ENCODE data around the gene CD46. TPM values are rescaled to one million over a fixed set of nuclear protein-coding genes. Genes with fewer than 3 reads are reported as not detected.

CD46 gene
- total RNA-seq, 1 experiment from 2014 or later, result 114 TPM

- DNase-seq (ENCODE audit: low read depth), result no peak
Observed at GRCh38 chr1:207827488-207827830, 75.6 kb downstream of the CD46 start.

- DNase-seq (ENCODE audit: low read depth), result no peak
Observed at GRCh38 chr1:207828046-207828445, 76.2 kb downstream of the CD46 start.

- DNase-seq (ENCODE audit: low read depth), result peak; percentile 80
Observed at GRCh38 chr1:207828485-207829158, 76.8 kb downstream of the CD46 start.

DNA sequence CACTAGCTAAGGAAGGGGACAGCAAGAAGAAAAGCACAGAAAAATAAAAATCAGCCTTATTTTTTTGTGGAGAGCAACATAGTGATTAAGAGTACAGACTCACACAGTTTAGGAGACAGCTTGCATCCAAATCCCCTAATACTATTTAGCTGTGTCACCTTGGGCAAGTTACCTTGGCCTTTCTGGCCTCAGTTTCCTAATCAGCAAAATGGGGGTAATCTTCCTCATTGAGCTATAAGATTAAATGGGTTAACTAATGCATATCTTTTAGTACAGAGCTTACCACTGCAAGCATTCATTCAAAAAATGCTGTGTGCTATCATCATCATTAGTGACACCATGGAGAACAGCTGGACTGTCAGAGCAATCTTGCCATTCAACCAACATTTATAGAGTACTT, 77.7 kb downstream of the CD46 start:
- DNase-seq (ENCODE audit: low read depth), result no peak

- DNase-seq (ENCODE audit: low read depth), result no peak
Observed at GRCh38 chr1:207830788-207831187, 78.9 kb downstream of the CD46 start.

DNA sequence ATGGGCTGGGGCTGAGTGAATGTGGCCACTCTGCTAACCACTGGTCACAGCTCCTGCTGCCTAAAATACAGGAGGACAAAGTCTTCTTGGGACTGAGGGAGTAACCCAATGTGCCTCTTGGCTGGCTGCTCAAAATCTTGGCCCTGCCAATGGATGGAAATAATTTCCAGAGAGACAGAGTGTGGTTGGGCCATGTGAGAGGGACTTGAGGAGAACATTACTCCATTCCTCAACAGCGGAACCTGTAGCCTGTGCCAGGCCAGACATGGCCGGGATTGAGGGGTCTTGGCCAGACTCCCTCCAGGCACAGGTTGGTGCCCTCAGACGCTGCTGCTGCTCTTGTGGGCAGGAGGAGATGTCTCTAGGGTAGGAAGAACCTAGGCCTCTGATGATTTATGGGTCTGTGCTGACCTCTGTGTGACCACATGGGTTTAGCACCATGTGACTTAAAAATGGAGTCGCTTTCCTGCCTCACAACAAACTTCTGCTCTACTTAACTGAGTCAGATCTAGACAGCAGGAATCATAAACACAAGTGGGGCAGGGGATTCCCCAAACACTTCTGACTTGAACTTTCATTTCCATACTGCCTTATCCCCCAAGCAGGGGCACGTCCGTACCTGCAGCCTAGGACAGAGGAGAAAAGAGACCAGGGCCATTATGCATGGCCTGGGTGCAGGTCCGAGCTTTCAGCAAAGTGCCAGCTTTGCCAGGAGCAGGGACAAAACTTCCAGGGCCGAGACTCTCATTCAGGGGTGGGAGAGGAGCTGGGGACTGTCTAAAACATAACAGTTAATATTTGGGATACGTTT, 79.9 kb downstream of the CD46 start:
- peak; percentile 41 for DNase-seq (ENCODE audit: low read depth)

- DNase-seq (ENCODE audit: low read depth), result no peak
Observed at GRCh38 chr1:207832796-207833195, 80.9 kb downstream of the CD46 start.

DNA sequence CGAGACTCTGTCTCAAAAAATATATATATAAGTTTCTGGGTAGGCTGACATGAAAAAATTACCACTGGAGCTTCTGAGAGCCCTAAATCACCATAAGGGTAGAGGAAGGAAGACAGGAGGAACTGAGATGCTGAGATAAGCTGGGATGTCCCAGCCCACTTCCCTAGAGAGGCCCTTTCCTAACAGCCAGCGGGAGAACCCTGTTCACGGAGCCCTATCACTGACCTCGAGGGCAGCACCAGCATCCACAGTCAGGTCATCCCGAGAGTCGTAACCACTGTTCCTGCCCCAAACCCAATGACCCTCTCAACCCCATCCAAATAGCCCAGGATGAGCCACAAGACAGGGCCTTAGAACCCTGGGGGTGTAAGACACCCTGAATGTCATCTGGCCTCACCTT, 81.5 kb downstream of the CD46 start:
- no peak for DNase-seq (ENCODE audit: low read depth)

- DNase-seq (ENCODE audit: low read depth), result no peak
Observed at GRCh38 chr1:207833956-207834660, 82.3 kb downstream of the CD46 start.

DNA sequence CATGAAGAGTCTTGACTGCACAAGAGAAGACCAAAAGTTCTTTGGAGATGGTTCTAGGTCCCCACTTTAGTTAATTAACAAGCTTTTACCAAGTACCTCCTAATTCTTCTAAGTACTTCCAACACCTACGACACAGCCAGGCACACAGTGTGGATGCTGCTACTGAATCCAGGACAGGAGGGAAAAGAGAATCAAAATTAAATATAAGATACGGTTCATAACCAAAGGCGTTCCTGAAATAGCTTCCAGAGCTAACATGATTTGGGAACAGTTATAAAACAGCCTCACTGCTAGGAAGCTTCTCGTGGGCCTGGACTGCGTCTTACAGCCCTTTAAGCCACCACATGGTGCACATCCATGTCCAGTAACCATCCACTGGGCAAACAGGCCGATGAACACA, 84.1 kb downstream of the CD46 start:
- DNase-seq (ENCODE audit: low read depth), result no peak

DNA sequence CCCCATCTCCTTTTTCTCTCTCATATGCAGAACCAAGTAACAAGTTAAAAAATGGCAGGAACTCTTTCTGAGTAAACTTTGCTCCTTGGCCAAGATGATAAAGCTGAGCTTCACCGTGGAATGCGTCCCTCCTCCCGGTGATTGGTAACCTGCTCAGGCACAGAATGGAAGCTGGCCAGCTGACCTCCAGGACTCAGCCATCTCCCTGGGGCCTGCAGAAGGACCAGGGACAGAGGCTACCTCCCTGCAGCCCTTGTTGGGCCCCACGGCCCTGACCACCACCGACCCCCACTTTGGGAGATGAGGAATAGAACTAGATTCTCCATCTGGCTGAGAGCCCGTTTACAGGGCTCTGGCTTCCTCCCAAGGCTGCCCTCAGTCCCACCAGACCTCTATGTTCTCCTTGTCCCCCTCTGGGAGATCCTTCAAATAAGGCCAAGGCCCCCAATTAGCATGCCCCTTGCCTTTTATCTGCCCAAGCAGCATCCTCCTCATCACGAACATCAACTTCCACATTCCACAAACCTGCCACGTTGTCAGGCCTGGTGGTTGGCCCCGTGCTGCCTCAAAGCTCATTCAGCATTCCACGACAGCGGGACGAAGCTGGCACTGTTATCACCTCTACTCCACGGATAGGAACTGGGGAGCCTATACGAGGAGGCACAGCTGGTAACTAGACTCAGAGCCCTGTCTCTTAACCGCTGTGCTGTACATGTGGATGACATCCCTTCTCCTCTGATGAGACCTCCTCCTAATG, 84.9 kb downstream of the CD46 start:
- no peak for DNase-seq (ENCODE audit: low read depth)

DNA sequence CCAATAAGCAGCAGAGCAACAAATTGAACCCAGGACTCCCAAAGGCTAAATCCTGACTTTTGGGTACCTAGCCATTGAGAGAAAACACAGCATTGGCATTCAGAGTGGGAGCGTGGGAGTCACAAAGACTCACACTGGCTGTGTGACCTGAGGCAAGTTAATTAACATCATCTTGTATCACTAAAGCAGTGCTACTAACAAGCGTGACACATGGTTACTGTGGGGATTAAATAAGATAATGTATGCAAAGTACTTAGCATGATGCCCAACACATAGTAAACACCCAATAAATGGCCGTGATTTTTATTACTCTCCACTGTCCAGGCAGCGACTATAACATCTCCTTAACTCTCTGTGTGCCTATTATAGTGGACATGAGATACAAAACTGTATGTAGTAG, 85.8 kb downstream of the CD46 start:
- DNase-seq (ENCODE audit: low read depth), result no peak

GRCh38 chr1:207838156-207839082, 86.6 kb downstream of the CD46 start:
- DNase-seq (ENCODE audit: low read depth), result peak; percentile 18

DNA sequence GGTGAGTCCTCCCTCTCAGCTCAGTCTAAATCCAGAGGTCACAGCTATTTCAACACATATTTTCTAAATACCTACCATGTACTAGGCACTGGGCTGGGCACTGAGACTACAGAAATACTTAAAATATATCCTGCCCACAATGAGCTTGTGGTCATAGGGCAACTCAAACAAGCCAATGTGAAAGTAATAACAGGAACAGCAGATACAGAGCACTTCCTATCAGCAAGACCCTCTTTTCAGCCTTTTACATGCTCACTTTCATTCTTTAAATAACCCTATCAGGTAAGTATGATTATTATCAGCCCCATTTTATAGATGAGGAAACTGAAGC, 87.2 kb downstream of the CD46 start:
- no peak for DNase-seq (ENCODE audit: low read depth)

- no peak for DNase-seq (ENCODE audit: low read depth)
Observed at GRCh38 chr1:207840380-207840779, 88.5 kb downstream of the CD46 start.

DNA sequence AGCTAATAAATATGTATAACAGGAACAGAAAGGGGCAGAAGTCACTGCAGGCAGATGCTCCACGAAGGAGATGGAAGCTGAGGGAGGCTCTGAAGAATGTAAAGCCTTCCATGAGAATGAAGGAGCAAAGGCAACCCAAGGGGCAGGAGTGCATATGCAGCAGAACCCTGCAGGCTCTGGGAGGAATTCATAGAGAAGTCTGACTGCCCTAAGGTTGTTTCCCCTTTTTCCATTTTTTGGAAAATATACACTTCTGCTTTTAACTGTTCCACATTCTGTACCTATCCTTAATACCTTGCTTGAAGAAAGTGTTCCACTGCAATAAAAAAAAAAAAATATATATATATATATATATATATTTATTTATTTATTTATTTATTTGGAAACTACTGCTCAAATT, 89.4 kb downstream of the CD46 start:
- no peak for DNase-seq (ENCODE audit: low read depth)

GRCh38 chr1:207841901-207842300, 90.0 kb downstream of the CD46 start:
- DNase-seq (ENCODE audit: low read depth), result no peak

DNA sequence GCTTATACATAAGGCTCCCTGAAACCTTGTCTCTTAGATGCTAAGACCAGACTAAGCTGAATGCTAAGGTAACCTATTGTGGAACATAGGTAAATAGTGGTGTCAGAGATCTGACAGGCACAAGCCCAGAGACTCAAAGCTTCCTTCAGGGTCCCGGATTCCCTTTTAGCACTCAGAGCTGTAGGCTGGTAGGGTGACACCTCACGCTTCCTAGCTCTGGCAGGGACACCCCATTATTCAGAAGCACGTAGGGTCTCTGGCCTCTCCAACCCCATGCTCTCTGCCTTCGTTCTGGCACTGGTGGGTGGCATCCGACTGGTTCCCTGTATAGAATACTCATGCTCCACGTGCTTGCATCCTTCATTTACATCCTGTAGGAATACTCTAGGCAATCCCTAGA, 90.7 kb downstream of the CD46 start:
- no peak for DNase-seq (ENCODE audit: low read depth)

GRCh38 chr1:207844371-207844770, 92.5 kb downstream of the CD46 start:
- DNase-seq (ENCODE audit: low read depth), result no peak
